Measurements from ENCODE around the gene ZNF19. TPM values are rescaled to one million over a fixed set of nuclear protein-coding genes. Genes with fewer than 3 reads are reported as not detected.

ZNF19 gene
- total and polyA plus RNA-seq, 2 of the 8 experiments (the other 6 are each of a cell fraction or from before 2014, with no cell fraction given), result 1.5 to 3.5 TPM

DNA sequence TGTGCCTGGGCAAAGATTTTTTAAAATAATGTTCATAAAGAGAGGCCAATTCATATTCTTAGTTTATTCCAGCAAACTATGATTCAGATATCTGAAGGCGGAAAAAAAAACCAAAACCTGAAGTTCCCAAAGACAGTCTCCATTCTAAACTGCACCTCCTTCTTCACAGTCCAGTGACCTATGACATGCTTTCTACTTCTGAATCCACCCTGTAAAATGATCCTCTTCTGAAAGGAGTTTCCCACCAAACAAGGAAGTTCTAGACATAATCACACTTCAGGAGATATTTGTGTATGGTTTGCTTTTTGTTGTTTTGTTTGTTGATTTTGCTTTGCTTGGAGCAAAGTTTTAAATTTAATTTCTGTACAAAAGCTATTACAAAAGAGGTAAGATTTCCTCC, 24.2 kb upstream of the ZNF19 start:
- WGBS, 2 experiments (ENCODE audit: extremely low coverage in 1 of 2, insufficient coverage in 1 of 2, insufficient read length in 1 of 2, insufficient replicate concordance in 2 of 2, low coverage in 1 of 2, low lambda C conversion rate in 2 of 2, missing lambda C conversion rate in 1 of 2), result no CpG with 5 or more reads among the region's 1 CpG
- Histone ChIP-seq H3K18ac (ENCODE audit: extremely low read depth, low read length) (no peak overlapping the region), H3K23ac (ENCODE audit: insufficient read length) (no peak overlapping the region), H3K27ac (ENCODE audit: low read depth, low read length) (no peak overlapping the region), H2AK5ac (ENCODE audit: low read depth, low read length) (no peak overlapping the region), H3K4ac (replicated peaks; ENCODE audit: insufficient read length, low read depth, low read length) (no peak overlapping the region), H3K9me3 (ENCODE audit: insufficient read depth in 2 of 2, low read depth in 1 of 2, low read length in 1 of 2) (0 out of 4 replicates have a peak, but pooled peaks cover 0 to 2% of the 10 kb centered on the region in 2 experiments), H4K8ac (ENCODE audit: extremely low read depth, insufficient read depth, low read length) (no peak overlapping the region), H3K9ac (replicated peaks in 1 of 4; ENCODE audit: extremely low read depth in 1 of 4, low read depth in 3 of 4, low read length in 3 of 4) (no peak overlapping the region), H3K4me3 (ENCODE audit: extremely low read depth in 1 of 4, insufficient read depth in 2 of 4, low read depth in 3 of 4, low read length in 4 of 4) (no peak overlapping the region), H3K27me3 (replicated peaks in 1 of 4; ENCODE audit: control insufficient read depth in 3 of 4, extremely low read depth in 1 of 4, insufficient read depth in 3 of 4, low read length in 3 of 4) (no peaks in the 10 kb centered on the region), H3K23me2 (ENCODE audit: low read depth, low read length) (no peaks in the 10 kb centered on the region), H3K79me1 (ENCODE audit: low read depth, low read length) (no peaks in the 10 kb centered on the region), H2BK20ac (ENCODE audit: low read length) (no peak overlapping the region), H3K4me1 (replicated peaks in 1 of 4; ENCODE audit: control insufficient read depth in 3 of 4, insufficient read depth in 4 of 4, low read length in 3 of 4) (peaks cover 0 to 4% (median 1%) of the 10 kb centered on the region in 4 experiments; a peak in 4 of 7 replicates), H3K36me3 (ENCODE audit: control insufficient read depth in 2 of 4, insufficient read depth in 4 of 4, low read length in 3 of 4) (no peaks in the 10 kb centered on the region), H2BK5ac (ENCODE audit: low read depth, low read length) (no peak overlapping the region), H4K91ac (replicated peaks; ENCODE audit: insufficient read length, low read length) (no peak overlapping the region), H2AFZ (ENCODE audit: low read length) (no peak overlapping the region), H4K5ac (ENCODE audit: insufficient read length, low read depth, low read length) (no peak overlapping the region), H3K14ac (ENCODE audit: insufficient read length) (no peak overlapping the region), H4K20me1 (replicated peaks in 1 of 2; ENCODE audit: control insufficient read depth in 1 of 2, insufficient read depth in 2 of 2, low read length in 2 of 2) (no peaks in the 10 kb centered on the region), H2BK120ac (replicated peaks; ENCODE audit: low read depth, low read length) (no peak overlapping the region), H2BK15ac (ENCODE audit: low read length) (no peak overlapping the region), H2BK12ac (ENCODE audit: low read depth, low read length) (no peak overlapping the region), H3K56ac (replicated peaks; ENCODE audit: insufficient read length, low read depth, low read length) (no peak overlapping the region), H3K4me2 (ENCODE audit: insufficient read depth in 1 of 2, low read depth in 2 of 2, low read length in 2 of 2) (no peak overlapping the region), H3K79me2 (ENCODE audit: control insufficient read depth in 1 of 2, insufficient read depth in 2 of 2, low read length in 2 of 2) (no peaks in the 10 kb centered on the region)
- FAIRE-seq (no peak), DNase-seq (ENCODE audit: low read depth in 1 of 2, low spot score in 2 of 2) (no peak)
- CTCF ChIA-PET (ENCODE audit: partially characterized antibody), result interaction anchor here (1.3 kb wide), 1 partner anchor 21 kb away, joined by 4 read pairs; no protein-coding TSS in a partner anchor
- POLR2A ChIA-PET (ENCODE audit: partially characterized antibody), result no interaction called here
- no peak for TF ChIP-seq RAD21 (IDR thresholded peaks at IDR 0.05 in 1 of 2, conservative IDR thresholded peaks at IDR 0.05 in 1 of 2; ENCODE audit: low read depth in 2 of 2, low read length in 2 of 2)
- TF ChIP-seq SP4 (IDR thresholded peaks at IDR 0.05; ENCODE audit: low read length), result no peak
- no peak for TF ChIP-seq EGR1 (IDR thresholded peaks at IDR 0.05; ENCODE audit: borderline replicate concordance, low read depth, low read length)
- no peak for TF ChIP-seq NANOG (IDR thresholded peaks at IDR 0.05; ENCODE audit: insufficient read depth, low read depth, low read length, poor library complexity, severe bottlenecking)
- TF ChIP-seq SIX5 (IDR thresholded peaks at IDR 0.05; ENCODE audit: low read depth, low read length), result no peak
- TF ChIP-seq CBX5 (IDR thresholded peaks at IDR 0.05; ENCODE audit: low read depth, low read length), result no peak
- TF ChIP-seq, protein P1, sequence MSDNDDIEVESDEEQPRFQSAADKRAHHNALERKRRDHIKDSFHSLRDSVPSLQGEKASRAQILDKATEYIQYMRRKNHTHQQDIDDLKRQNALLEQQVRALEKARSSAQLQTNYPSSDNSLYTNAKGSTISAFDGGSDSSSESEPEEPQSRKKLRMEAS (IDR thresholded peaks at IDR 0.05), result no peak
- TF ChIP-seq TBP (IDR thresholded peaks at IDR 0.05; ENCODE audit: low read depth, low read length), result no peak
- TF ChIP-seq MAFK (IDR thresholded peaks at IDR 0.05; ENCODE audit: low read depth, low read length), result no peak
- TF ChIP-seq SP2 (IDR thresholded peaks at IDR 0.05; ENCODE audit: low read length), result no peak
- TF ChIP-seq HDAC6 (IDR thresholded peaks at IDR 0.05; ENCODE audit: low read depth, low read length), result no peak
- TF ChIP-seq, protein P2, sequence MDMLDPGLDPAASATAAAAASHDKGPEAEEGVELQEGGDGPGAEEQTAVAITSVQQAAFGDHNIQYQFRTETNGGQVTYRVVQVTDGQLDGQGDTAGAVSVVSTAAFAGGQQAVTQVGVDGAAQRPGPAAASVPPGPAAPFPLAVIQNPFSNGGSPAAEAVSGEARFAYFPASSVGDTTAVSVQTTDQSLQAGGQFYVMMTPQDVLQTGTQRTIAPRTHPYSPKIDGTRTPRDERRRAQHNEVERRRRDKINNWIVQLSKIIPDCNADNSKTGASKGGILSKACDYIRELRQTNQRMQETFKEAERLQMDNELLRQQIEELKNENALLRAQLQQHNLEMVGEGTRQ (IDR thresholded peaks at IDR 0.05; ENCODE audit: low read length), result no peak
- TF ChIP-seq RXRA (IDR thresholded peaks at IDR 0.05; ENCODE audit: insufficient read depth, low read depth, low read length), result no peak
- TF ChIP-seq CEBPB (IDR thresholded peaks at IDR 0.05; ENCODE audit: low read depth, low read length), result no peak

Data from H1 (cell line).